ENCODE data around the gene CACNG8.
"Not testable (repeated sequence)": the region's sequence is repeated elsewhere in the genome, so short reads cannot be mapped to it uniquely, and the experiment has no call there.

Gene CACNG8

DNA sequence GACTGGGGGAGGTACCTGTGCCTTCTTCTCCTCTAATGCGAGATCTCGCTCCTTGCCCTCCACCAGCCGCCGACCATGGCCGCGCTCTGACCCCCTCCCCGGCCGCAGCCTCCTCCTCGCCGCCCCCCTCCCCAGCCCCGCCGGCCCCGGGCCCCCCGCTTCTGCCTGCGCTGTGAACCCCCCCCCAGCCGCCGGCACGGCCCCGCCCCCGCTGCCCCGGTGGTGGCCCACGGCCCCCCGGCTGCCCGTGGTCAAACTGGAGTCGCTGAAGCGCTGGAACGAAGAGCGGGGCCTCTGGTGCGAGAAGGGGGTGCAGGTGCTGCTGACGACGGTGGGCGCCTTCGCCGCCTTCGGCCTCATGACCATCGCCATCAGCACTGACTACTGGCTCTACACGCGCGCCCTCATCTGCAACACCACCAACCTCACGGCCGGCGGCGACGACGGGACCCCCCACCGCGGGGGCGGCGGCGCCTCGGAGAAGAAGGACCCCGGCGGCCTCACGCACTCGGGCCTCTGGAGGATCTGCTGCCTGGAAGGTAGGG lies at the start of gene CACNG8:
CACNG8 (plus strand) TSS at position 51 of the 545 bp plus-strand sequence.
- no peaks in the 10 kb centered on the region for H3K4me1 ChIP-seq (ENCODE audit: insufficient read depth, low read length)
- H3K9me3 ChIP-seq (ENCODE audit: control insufficient read depth, insufficient read depth, low read length), result no peaks in the 10 kb centered on the region
- H3K9ac ChIP-seq (ENCODE audit: low read depth, low read length), result peak within 1 kb of the TSS; percentile 43; the same call in 1 of the 2 replicates
- H3K36me3 ChIP-seq (ENCODE audit: insufficient read depth, low read length), result no peaks in the 10 kb centered on the region

- no peaks in the 10 kb centered on the region; the same call in none of the 2 replicates for H3K4me1 ChIP-seq (ENCODE audit: insufficient read depth, low read length)
- no peak overlapping the region for H3K9ac ChIP-seq (ENCODE audit: low read depth, low read length)
- no peaks in the 10 kb centered on the region; the same call in 1 of the 2 replicates for H3K36me3 ChIP-seq (ENCODE audit: insufficient read depth, low read length)
- H3K9me3 ChIP-seq (ENCODE audit: control insufficient read depth, insufficient read depth, low read length), result no peaks in the 10 kb centered on the region
Measured at GRCh38 chr19:53915000-53915399, 47.7 kb upstream of the CACNG8 start.

DNA sequence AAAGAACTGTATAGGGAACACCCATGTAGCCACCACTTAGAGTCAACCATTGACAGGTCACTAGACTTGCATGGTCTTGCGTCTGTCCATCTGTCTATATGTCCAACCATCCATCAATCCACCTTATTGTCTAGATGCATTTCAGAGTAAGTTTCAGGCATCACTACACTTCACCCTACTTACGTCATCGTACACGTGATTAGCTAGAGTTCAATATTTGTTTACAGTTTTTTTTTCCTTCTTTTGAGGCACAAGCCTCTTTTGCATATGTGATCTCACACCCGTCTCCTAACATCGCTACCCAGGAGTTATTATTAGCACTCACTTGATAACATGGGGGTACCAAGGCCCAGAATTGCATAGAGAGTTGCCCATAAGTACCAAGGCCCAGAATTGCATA lies 46.7 kb upstream of the CACNG8 start:
- H3K36me3 ChIP-seq (ENCODE audit: insufficient read depth, low read length), result no peaks in the 10 kb centered on the region; the same call in 1 of the 2 replicates
- H3K9me3 ChIP-seq (ENCODE audit: control insufficient read depth, insufficient read depth, low read length), result no peaks in the 10 kb centered on the region
- no peaks in the 10 kb centered on the region; the same call in 1 of the 2 replicates for H3K4me1 ChIP-seq (ENCODE audit: insufficient read depth, low read length)
- H3K9ac ChIP-seq (ENCODE audit: low read depth, low read length), result no peak overlapping the region

GRCh38 chr19:53917356-53917755 lies 45.4 kb upstream of the CACNG8 start:
- H3K9ac ChIP-seq (ENCODE audit: low read depth, low read length), result no peak overlapping the region
- no peaks in the 10 kb centered on the region; the same call in 1 of the 2 replicates for H3K4me1 ChIP-seq (ENCODE audit: insufficient read depth, low read length)
- H3K36me3 ChIP-seq (ENCODE audit: insufficient read depth, low read length), result no peaks in the 10 kb centered on the region; the same call in 1 of the 2 replicates
- H3K9me3 ChIP-seq (ENCODE audit: control insufficient read depth, insufficient read depth, low read length), result no peaks in the 10 kb centered on the region

- H3K9ac ChIP-seq (ENCODE audit: low read depth, low read length), result no peak overlapping the region
Measured at GRCh38 chr19:53927739-53928138, 35.0 kb upstream of the CACNG8 start.

DNA sequence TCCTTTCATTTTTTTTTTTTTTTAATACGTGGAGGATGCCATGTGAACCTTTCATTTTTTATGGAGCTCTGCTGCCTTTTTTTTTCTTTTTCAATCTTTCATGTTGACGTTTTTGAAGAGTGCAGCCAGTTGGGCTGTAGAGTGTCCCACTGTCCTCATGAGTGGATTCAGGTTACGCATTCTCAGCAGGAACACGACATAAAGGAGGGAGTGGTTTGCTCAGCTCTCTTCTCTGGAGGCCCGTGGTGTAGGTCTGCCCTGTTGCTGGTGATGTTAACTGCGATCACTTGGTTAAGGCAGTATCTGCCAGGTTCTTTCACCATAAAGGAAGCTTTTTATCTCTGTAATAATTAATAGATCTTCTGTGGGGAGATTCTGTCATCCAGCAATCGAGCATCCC lies 26.7 kb upstream of the CACNG8 start:
- Histone ChIP-seq H3K9ac (ENCODE audit: low read depth, low read length) (no peak overlapping the region), H3K36me3 (ENCODE audit: insufficient read depth, low read length) (no peaks in the 10 kb centered on the region; the same call in 1 of the 2 replicates), H3K4me1 (ENCODE audit: insufficient read depth, low read length) (no peaks in the 10 kb centered on the region), H3K9me3 (ENCODE audit: control insufficient read depth, insufficient read depth, low read length) (no peaks in the 10 kb centered on the region)

More at GRCh38 chr19:53927739-53928138, 35.0 kb upstream of the CACNG8 start:
- Histone ChIP-seq H3K36me3 (ENCODE audit: insufficient read depth, low read length) (no peaks in the 10 kb centered on the region), H3K4me1 (ENCODE audit: insufficient read depth, low read length) (no peaks in the 10 kb centered on the region), H3K9me3 (ENCODE audit: control insufficient read depth, insufficient read depth, low read length) (no peaks in the 10 kb centered on the region)

DNA sequence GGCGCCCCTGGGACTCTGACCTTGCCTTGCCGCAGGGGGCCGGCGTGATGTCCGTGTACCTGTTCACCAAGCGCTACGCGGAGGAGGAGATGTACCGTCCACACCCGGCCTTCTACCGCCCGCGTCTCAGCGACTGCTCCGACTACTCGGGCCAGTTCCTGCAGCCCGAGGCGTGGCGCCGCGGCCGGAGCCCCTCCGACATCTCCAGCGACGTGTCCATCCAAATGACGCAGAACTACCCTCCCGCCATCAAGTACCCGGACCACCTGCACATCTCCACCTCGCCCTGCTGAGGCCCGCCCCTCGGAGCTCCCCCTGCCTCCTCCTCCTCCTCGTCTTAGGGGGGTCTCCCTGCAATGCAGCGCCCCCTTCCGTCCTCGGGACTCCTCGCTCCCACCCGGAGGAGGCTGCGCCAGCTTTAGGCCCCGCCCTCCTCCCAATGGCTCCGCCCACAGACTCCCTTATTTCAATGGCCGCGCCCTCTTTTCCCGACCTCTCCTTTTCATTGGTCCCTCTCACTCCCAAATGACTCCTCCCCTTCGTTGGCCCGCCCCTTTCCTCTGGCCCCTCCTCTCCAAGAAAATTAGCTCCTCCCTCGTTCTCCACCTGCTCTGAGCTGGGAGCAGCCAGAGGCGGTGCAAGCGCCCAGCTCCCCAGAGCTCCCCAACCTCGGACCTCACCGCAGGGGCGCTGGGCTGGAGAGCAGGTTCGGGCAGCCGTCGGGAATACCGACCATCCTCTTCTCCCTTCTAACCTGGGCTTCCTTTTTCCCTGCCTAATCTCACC lies 20.5 kb upstream of the CACNG8 start:
- Histone ChIP-seq H3K4me1 (ENCODE audit: insufficient read depth, low read length) (no peaks in the 10 kb centered on the region), H3K9ac (ENCODE audit: low read depth, low read length) (peak overlapping the region; percentile 84), H3K36me3 (ENCODE audit: insufficient read depth, low read length) (no peaks in the 10 kb centered on the region)

GRCh38 chr19:53944416-53944815 lies 18.3 kb upstream of the CACNG8 start:
- Histone ChIP-seq H3K9ac (ENCODE audit: low read depth, low read length) (no peak overlapping the region), H3K9me3 (ENCODE audit: control insufficient read depth, insufficient read depth, low read length) (no peaks in the 10 kb centered on the region), H3K4me1 (ENCODE audit: insufficient read depth, low read length) (no peaks in the 10 kb centered on the region), H3K36me3 (ENCODE audit: insufficient read depth, low read length) (no peaks in the 10 kb centered on the region)

More for the DNA sequence above, 20.5 kb upstream of the CACNG8 start:
- H3K9me3 ChIP-seq (ENCODE audit: control insufficient read depth, insufficient read depth, low read length), result no peaks in the 10 kb centered on the region

DNA sequence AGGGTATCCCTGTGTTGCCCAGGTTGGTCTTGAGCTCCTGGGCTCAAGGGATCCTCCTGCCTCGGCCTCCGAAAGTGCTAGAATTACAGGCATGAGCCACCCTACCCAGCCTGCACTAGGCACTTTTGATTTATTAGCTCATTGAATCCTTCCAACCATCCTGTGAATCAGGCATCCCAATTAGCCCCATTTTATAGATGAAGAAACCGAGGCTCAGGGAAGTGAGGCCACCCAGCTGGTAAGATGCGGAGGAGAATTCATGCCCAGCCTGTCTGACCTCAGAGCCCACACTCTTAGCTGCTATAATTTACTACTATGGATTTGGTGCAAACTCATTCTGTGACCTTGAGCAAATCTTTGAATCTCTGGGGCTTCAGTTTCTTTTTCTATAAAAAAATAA lies 17.8 kb upstream of the CACNG8 start:
- peak overlapping the region; percentile 58; the same call in 1 of the 2 replicates for H3K9ac ChIP-seq (ENCODE audit: low read depth, low read length)
- no peaks in the 10 kb centered on the region for H3K9me3 ChIP-seq (ENCODE audit: control insufficient read depth, insufficient read depth, low read length)
- H3K4me1 ChIP-seq (ENCODE audit: insufficient read depth, low read length), result no peaks in the 10 kb centered on the region
- no peaks in the 10 kb centered on the region for H3K36me3 ChIP-seq (ENCODE audit: insufficient read depth, low read length)

DNA sequence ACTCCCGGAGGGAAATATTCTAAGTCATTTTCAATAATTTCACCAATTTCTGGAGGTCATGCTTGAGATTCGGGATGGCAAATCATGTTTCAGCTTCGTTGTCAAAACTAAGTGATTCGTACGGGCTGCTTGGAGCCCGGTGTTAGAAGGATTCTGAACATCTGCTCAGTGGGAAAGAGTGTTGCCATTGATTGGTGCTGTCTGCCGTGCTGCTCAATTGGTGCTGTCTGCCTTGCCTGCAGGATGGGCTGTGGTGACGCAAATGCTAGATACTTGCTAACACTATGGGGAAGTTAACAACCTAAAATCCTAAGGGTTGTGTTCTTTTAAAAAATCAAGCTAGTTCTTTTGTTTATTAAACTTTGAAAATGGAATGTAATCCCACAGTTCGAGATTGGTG lies 17.3 kb upstream of the CACNG8 start:
- H3K36me3 ChIP-seq (ENCODE audit: insufficient read depth, low read length), result no peaks in the 10 kb centered on the region

GRCh38 chr19:53945998-53946397 lies 16.7 kb upstream of the CACNG8 start:
- Histone ChIP-seq H3K9me3 (ENCODE audit: control insufficient read depth, insufficient read depth, low read length) (no peaks in the 10 kb centered on the region), H3K9ac (ENCODE audit: low read depth, low read length) (peak overlapping the region; percentile 58), H3K36me3 (ENCODE audit: insufficient read depth, low read length) (no peaks in the 10 kb centered on the region), H3K4me1 (ENCODE audit: insufficient read depth, low read length) (no peaks in the 10 kb centered on the region)

More for the DNA sequence above, 17.3 kb upstream of the CACNG8 start:
- peak overlapping the region; percentile 58 for H3K9ac ChIP-seq (ENCODE audit: low read depth, low read length)
- no peaks in the 10 kb centered on the region for H3K4me1 ChIP-seq (ENCODE audit: insufficient read depth, low read length)
- no peaks in the 10 kb centered on the region for H3K9me3 ChIP-seq (ENCODE audit: control insufficient read depth, insufficient read depth, low read length)

DNA sequence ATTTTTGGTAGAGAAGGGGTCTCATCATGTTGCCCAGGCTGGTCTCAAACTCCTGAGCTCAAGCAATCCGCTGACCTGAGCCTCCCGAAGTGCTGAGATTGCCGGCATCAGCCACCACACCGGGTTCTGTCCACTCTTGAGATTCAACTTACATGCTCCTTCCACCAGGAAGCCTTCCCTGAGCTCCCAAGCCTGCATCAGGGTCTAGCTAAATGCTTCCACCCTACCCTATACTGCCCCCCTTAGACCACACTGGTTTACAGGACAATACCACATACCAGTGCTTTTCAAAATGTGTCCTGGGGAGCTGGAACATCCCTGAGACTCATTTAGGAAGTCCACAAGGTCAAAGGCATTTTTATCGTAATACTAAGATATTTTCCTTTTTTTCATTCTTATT lies 15.1 kb upstream of the CACNG8 start:
- H3K9me3 ChIP-seq (ENCODE audit: control insufficient read depth, insufficient read depth, low read length), result no peaks in the 10 kb centered on the region
- H3K9ac ChIP-seq (ENCODE audit: low read depth, low read length), result no peak overlapping the region
- H3K4me1 ChIP-seq (ENCODE audit: insufficient read depth, low read length), result no peaks in the 10 kb centered on the region
- H3K36me3 ChIP-seq (ENCODE audit: insufficient read depth, low read length), result no peaks in the 10 kb centered on the region

GRCh38 chr19:53948611-53949010 lies 14.1 kb upstream of the CACNG8 start:
- not testable (repeated sequence) for H3K9me3 ChIP-seq (ENCODE audit: control insufficient read depth, insufficient read depth, low read length); H3K4me1 ChIP-seq (ENCODE audit: insufficient read depth, low read length); H3K36me3 ChIP-seq (ENCODE audit: insufficient read depth, low read length); H3K9ac ChIP-seq (ENCODE audit: low read depth, low read length)

DNA sequence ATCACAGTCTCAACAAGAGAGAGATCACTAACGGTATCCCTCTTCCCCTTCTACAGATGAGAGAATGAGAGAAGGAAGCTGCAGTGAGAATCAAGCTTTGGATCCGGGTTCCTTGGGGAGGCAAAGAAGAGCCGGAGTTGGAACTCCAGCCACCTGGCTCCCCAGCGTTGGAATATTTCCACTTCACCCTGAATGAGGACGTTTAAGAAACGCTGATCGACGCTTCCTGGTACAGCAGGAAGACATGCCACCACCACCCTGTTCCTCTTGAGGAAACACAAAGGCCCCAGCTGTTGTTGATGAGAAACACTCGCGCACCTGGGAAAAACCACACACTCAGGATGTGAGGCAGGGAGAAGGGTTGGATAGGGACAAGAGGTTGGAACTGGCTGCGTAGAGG lies 11.3 kb upstream of the CACNG8 start:
- H3K9ac ChIP-seq (ENCODE audit: low read depth, low read length), result no peak overlapping the region
- no peaks in the 10 kb centered on the region for H3K4me1 ChIP-seq (ENCODE audit: insufficient read depth, low read length)
- no peaks in the 10 kb centered on the region for H3K9me3 ChIP-seq (ENCODE audit: control insufficient read depth, insufficient read depth, low read length)
- H3K36me3 ChIP-seq (ENCODE audit: insufficient read depth, low read length), result no peaks in the 10 kb centered on the region; the same call in 1 of the 2 replicates

DNA sequence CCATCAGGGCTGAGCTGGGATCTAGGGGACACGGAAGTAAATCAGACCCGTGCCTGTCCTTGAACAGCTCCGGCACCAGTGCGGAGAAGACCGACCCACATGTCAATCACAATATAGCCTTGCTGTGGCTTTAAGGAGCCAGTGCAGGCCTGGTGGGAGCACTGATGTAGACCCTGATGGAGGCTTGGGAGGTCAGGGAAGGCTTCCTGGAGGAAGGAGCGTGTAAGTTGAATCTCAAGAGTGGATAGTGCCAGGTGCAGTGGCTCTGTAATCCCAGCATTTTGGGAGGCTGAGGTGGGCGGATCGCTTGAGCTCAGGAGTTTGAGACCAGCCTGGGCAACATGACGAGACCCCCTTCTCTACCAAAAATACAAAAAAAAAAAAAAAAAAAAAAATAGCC lies 10.8 kb upstream of the CACNG8 start:
- H3K36me3 ChIP-seq (ENCODE audit: insufficient read depth, low read length), result no peaks in the 10 kb centered on the region; the same call in 1 of the 2 replicates
- no peaks in the 10 kb centered on the region for H3K9me3 ChIP-seq (ENCODE audit: control insufficient read depth, insufficient read depth, low read length)
- H3K4me1 ChIP-seq (ENCODE audit: insufficient read depth, low read length), result no peaks in the 10 kb centered on the region
- H3K9ac ChIP-seq (ENCODE audit: low read depth, low read length), result no peak overlapping the region
